GM21447 (cell line): ENCODE data around the gene SENP2.

ENCODE experiments used
- ATAC-seq: cut with Tn5 transposase; IDR thresholded peaks from one replicate; pipeline ENCODE4 v1.9.1; 2021; ENCODE audit not compliant: unreplicated experiment

The SENP2 gene

DNA sequence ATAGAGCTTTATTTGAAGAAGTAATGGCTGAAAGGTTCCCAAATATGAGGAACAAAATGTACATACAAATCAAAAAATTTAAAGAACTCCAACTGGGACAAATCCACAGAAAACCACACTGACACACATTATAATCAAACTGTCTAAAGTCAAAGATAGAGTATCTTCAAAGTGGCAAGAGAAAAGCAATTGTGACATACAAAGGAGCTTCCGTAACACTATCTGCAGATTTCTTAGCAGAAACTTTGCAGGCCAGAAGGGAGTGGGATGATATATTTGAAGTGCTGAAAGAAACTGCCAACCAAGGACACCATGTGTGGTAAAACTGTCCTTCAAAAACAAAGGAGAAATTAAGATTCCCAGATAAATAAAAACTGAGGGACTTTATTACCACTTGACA lies 91.9 kb downstream of the SENP2 start:
- ATAC-seq = no peak

DNA sequence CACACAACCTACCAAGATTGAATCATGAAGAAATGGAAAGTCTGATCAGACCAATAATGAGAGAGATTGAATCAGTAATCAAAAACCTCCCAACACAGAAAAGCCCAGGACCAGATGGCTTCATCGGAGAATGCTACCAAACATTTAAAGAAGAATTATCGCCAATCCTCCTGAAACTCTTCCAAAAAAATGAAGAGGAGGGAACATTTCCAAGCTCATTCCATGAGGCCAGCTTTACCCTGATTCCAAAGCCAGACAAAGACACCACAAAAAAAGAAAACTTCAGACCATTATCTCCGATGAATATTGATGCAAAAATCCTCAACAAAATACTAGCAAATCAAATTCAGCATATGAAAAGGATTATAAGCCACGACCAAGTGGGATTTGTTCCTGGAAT lies 94.1 kb downstream of the SENP2 start:
- no peak for ATAC-seq
